GM12801 (cell line): ENCODE results near the gene NGB.

Source experiments
- CTCF ChIP-seq: IDR thresholded peaks from one replicate; pipeline ENCODE4 v1.5.1; 2011; ENCODE audit warnings: control low read depth; ENCODE audit not compliant: insufficient read length; ENCODE audit errors: extremely low read depth

The NGB gene

GRCh38 chr14:77228056-77228455 is 43.0 kb downstream of the NGB start:
- TF ChIP-seq CTCF = no peak

- TF ChIP-seq CTCF = no peak
Measured at GRCh38 chr14:77225892-77226557, 45.0 kb downstream of the NGB start.

- no peak for TF ChIP-seq CTCF
Measured at GRCh38 chr14:77225254-77225653, 45.8 kb downstream of the NGB start.

- TF ChIP-seq CTCF = no peak
Measured at GRCh38 chr14:77224212-77224611, 46.8 kb downstream of the NGB start.

GRCh38 chr14:77222546-77223225 is 48.3 kb downstream of the NGB start:
- no peak for TF ChIP-seq CTCF

GRCh38 chr14:77221241-77221871 is 49.6 kb downstream of the NGB start:
- no peak for TF ChIP-seq CTCF

GRCh38 chr14:77220246-77221017 is 50.6 kb downstream of the NGB start:
- no peak for TF ChIP-seq CTCF
